ENCODE measurements around the gene LMBR1L.

DNA sequence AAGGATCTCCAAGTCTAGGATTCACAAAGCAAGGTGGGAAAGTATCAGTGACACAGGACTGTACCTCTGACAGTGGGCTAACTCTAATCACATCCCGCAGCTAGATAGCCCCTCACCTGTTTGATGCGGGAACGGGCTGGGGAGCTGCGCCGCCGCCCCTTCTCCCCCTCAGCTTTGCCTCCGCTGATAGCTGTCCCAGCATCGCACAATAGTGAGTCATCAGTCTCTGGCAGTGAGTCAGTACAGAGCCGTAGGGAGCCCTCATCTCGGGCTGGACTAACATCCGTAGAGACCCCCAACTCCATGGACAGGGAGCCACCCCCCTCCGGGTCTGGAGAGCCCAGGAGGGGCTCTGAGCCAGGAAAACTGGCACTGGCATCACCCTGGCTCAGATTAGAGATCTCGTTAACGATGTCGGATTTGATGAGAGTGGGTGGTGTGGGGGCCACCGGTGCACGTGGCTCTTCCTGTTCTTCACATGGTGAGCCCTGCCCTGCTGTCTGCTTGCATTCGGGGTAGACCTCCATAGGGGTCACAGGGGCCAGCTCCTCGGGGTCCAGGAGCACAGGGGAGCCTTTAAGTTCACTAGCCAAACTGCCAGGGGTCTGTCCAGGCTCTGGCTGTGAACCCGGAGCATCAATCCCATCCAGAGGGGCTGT is 61.0 kb downstream of the LMBR1L start:
- no peak for TF ChIP-seq CTCF (IDR thresholded peaks at IDR 0.05)
- TF ChIP-seq POLR2AphosphoS5 (IDR thresholded peaks at IDR 0.05): no peak

Measured in breast epithelium (tissue), 3 donors.